Osteoblast (primary cell): ENCODE data around the gene CISD3. TPM values are rescaled to one million over a fixed set of nuclear protein-coding genes. Genes with fewer than 3 reads are reported as not detected.
A peak's percentile ranks its signal among the peaks of the same experiment; 100 is the strongest.

ENCODE experiments used
- DNase-seq: peaks from one replicate; pipeline ENCODE4 v3.0.0; 2011; ENCODE audit warnings: low spot score, mixed read lengths; ENCODE audit not compliant: insufficient read length; ENCODE audit errors: missing footprints
- H2AFZ ChIP-seq: 2 replicates; pipeline ENCODE4 v1.6.0; 2011; ENCODE audit warnings: mild to moderate bottlenecking, low read length
- H3K27ac ChIP-seq: 2 replicates; pipeline ENCODE4 v1.5.1; 2011; ENCODE audit warnings: mild to moderate bottlenecking, low read depth, low read length, moderate library complexity
- H3K27me3 ChIP-seq: 2 replicates; pipeline ENCODE4 v1.6.0; 2012; ENCODE audit warnings: mild to moderate bottlenecking, control low read depth, inconsistent platforms, low read length, moderate library complexity; ENCODE audit not compliant: insufficient read depth
- H3K36me3 ChIP-seq: 2 replicates; pipeline ENCODE4 v1.5.1; 2011; ENCODE audit warnings: mild to moderate bottlenecking, low read length, control low read depth, moderate library complexity; ENCODE audit not compliant: insufficient read depth
- H3K4me1 ChIP-seq: 2 replicates; pipeline ENCODE4 v1.5.1; 2011; ENCODE audit warnings: mild to moderate bottlenecking, low read length, control low read depth, moderate library complexity; ENCODE audit not compliant: insufficient read depth
- H3K4me2 ChIP-seq: 2 replicates; pipeline ENCODE4 v1.6.0; 2011; ENCODE audit warnings: mild to moderate bottlenecking, low read length; ENCODE audit not compliant: insufficient read depth
- H3K4me3 ChIP-seq: fragments of 200-600 bp; sonication (generic); 3 replicates; pipeline ENCODE4 v1.5.1; 2012; ENCODE audit warnings: mild to moderate bottlenecking, low read length, inconsistent platforms; ENCODE audit not compliant: insufficient read depth
- H3K79me2 ChIP-seq: 2 replicates; pipeline ENCODE4 v1.6.0; 2012; ENCODE audit warnings: mild to moderate bottlenecking, low read length, control low read depth, inconsistent platforms; ENCODE audit not compliant: insufficient read depth
- H3K9me3 ChIP-seq: 2 replicates; pipeline ENCODE4 v1.5.1; 2011; ENCODE audit warnings: low read depth, low read length, control low read depth
- H4K20me1 ChIP-seq: 2 replicates; pipeline ENCODE4 v1.6.0; 2012; ENCODE audit warnings: mild to moderate bottlenecking, low read length, control low read depth; ENCODE audit not compliant: insufficient read depth
- CTCF ChIP-seq: IDR thresholded peaks from 2 replicates; pipeline ENCODE4 v1.5.1; 2011; ENCODE audit warnings: mild to moderate bottlenecking, low read depth, low read length, moderate library complexity; ENCODE audit errors: extremely low read depth
- total RNA-seq: library from RNA; depleted of rRNA; stranded (reverse); fragments of >200 nt; gene quantifications from 2 replicates; pipeline ENCODE4 v1.2.3, GENCODE V29; 2012

The CISD3 gene
- total RNA-seq, 1 donor: 3.6 TPM

- H3K36me3 ChIP-seq: no peaks in the 10 kb centered on the region
- H3K79me2 ChIP-seq: no peaks in the 10 kb centered on the region
- H3K4me2 ChIP-seq: no peak overlapping the region
- no peaks in the 10 kb centered on the region for H3K27me3 ChIP-seq
- DNase-seq: no peak
- peaks cover 31% of the 10 kb centered on the region for H3K4me1 ChIP-seq
- H3K27ac ChIP-seq: no peak overlapping the region
- TF ChIP-seq CTCF: no peak
- H2AFZ ChIP-seq: no peak overlapping the region
- no peaks in the 10 kb centered on the region for H4K20me1 ChIP-seq
- H3K9me3 ChIP-seq: no peaks in the 10 kb centered on the region
- H3K4me3 ChIP-seq: no peak overlapping the region
Observed at GRCh38 chr17:38698760-38699159, 31.4 kb upstream of the CISD3 start.

DNA sequence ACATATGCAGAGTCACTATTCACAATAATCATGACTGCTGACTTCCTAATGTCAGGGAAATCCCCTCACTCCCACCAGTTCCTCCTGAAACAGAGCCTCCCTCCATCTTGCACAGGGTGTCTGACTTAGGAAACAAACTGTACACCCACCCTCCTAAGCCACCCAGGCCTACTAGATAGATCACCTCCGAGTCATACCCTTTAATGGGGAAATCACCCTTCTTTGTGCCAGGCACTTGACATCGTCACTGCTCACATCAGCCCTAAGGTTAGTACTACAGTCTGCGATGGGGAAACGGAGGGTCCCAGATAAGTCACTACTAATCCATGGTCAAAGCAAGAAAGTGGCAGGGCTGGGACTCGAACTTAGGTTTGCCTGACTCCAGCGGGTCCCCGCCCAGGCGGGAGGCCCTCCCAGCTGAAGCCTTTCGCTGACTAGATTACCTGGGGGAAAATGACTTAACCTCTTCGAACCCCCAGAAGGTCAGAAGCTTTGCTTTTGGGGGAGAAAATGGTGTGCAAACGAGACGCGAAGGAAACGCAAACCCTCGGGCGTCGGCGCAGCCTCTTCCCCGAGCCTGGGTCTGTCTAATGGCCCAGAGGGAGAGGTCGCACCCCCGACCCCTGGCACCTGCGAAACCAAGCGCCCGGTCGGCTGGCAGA lies 28.5 kb upstream of the CISD3 start:
- H3K4me1 ChIP-seq: peaks cover 39% of the 10 kb centered on the region
- peaks cover 17% of the 10 kb centered on the region for H3K79me2 ChIP-seq
- H2AFZ ChIP-seq: peak overlapping the region; percentile 74
- H3K36me3 ChIP-seq: no peaks in the 10 kb centered on the region
- no peaks in the 10 kb centered on the region for H3K27me3 ChIP-seq
- no peaks in the 10 kb centered on the region for H3K9me3 ChIP-seq
- H3K4me2 ChIP-seq: peak overlapping the region; percentile 84
- peak overlapping the region; percentile 91 for H3K4me3 ChIP-seq
- no peak for TF ChIP-seq CTCF
- peaks cover 6% of the 10 kb centered on the region for H4K20me1 ChIP-seq
- peak overlapping the region; percentile 46 for H3K27ac ChIP-seq
- DNase-seq: peak; percentile 89

DNA sequence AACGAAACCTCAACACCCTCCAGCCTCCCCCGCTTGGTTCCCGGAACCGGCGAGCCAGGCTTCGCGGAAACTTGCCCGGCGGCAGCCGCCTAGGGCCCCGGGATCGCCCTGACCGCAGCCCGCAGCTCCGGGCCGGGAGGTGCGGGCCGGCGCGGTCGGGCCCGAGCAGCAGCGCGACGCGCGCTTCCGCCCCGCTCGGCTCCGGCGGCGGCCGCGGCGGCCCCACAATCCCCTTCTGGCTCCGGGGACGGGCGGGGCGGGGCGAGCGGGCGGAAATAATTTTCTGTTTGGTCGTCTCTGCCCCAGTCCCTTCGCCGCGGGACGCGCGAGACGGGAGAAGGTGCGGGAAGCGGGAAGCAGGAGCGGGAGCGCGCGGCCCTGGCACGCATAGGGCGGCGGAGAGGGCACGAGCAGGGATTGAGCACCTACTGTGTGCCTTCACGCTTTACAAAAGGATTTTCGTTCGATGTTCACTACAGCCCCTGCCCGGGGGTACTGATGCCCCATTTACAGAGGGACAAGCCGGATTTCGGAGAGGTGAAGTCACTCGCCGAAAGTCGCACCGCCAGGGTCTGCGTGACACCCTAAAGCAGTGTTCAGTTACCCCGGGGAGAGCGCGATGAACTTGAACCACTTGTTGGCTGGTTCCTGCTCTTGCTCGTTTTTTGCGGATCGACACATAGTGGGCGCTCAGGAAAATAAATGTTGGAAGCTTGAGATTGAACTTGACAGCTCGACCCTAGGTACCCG lies 27.8 kb upstream of the CISD3 start:
- peaks cover 24% of the 10 kb centered on the region for H3K79me2 ChIP-seq

More for the DNA sequence above, 27.8 kb upstream of the CISD3 start:
- peak; percentile 99 for DNase-seq
- peak overlapping the region; percentile 91 for H3K4me3 ChIP-seq
- H4K20me1 ChIP-seq: peaks cover 14% of the 10 kb centered on the region
- H3K27me3 ChIP-seq: no peaks in the 10 kb centered on the region
- no peaks in the 10 kb centered on the region for H3K36me3 ChIP-seq
- peaks cover 44% of the 10 kb centered on the region for H3K4me1 ChIP-seq
- no peak for TF ChIP-seq CTCF
- peak overlapping the region; percentile 82 for H2AFZ ChIP-seq
- no peaks in the 10 kb centered on the region for H3K9me3 ChIP-seq
- peak overlapping the region; percentile 98 for H3K4me2 ChIP-seq
- H3K27ac ChIP-seq: peak overlapping the region; percentile 83
